Activated effector memory CD4-positive, alpha-beta T cell treated with Interleukin-2 at 50 U/mL for 16 hours (primary cell): Measurements from ENCODE around the gene LMF1.

Source experiments
- DNase-seq: peaks from one replicate; pipeline ENCODE4 v3.0.0-alpha.2; 2020

The LMF1 gene

GRCh38 chr16:927406-927805 is 43.4 kb downstream of the LMF1 start:
- no peak for DNase-seq

GRCh38 chr16:926715-927114 is 44.1 kb downstream of the LMF1 start:
- no peak for DNase-seq

GRCh38 chr16:924806-925205 is 46.0 kb downstream of the LMF1 start:
- no peak for DNase-seq

- DNase-seq: no peak
Measured at GRCh38 chr16:924063-924462, 46.7 kb downstream of the LMF1 start.

GRCh38 chr16:923184-923583 is 47.6 kb downstream of the LMF1 start:
- no peak for DNase-seq

- no peak for DNase-seq
Measured at GRCh38 chr16:922051-922450, 48.7 kb downstream of the LMF1 start.

- DNase-seq: no peak
Measured at GRCh38 chr16:921321-921905, 49.4 kb downstream of the LMF1 start.

GRCh38 chr16:920717-921116 is 50.1 kb downstream of the LMF1 start:
- DNase-seq: no peak

GRCh38 chr16:920051-920681 is 50.6 kb downstream of the LMF1 start:
- DNase-seq: no peak

GRCh38 chr16:919658-920050 is 51.1 kb downstream of the LMF1 start:
- DNase-seq: no peak

- no peak for DNase-seq
Measured at GRCh38 chr16:918741-919657, 51.8 kb downstream of the LMF1 start.

- no peak for DNase-seq
Measured at GRCh38 chr16:918068-918467, 52.7 kb downstream of the LMF1 start.

GRCh38 chr16:917591-918061 is 53.2 kb downstream of the LMF1 start:
- DNase-seq: no peak

GRCh38 chr16:916035-916799 is 54.6 kb downstream of the LMF1 start:
- no peak for DNase-seq

GRCh38 chr16:915546-915945 is 55.2 kb downstream of the LMF1 start:
- no peak for DNase-seq

- DNase-seq: no peak
Measured at GRCh38 chr16:914440-914839, 56.3 kb downstream of the LMF1 start.

GRCh38 chr16:913817-914439 is 56.9 kb downstream of the LMF1 start:
- DNase-seq: no peak

GRCh38 chr16:912684-913613 is 57.8 kb downstream of the LMF1 start:
- no peak for DNase-seq

GRCh38 chr16:912322-912683 is 58.5 kb downstream of the LMF1 start:
- no peak for DNase-seq

- DNase-seq: no peak
Measured at GRCh38 chr16:911604-912321, 59.0 kb downstream of the LMF1 start.

- no peak for DNase-seq
Measured at GRCh38 chr16:911101-911500, 59.7 kb downstream of the LMF1 start.
